A549 (cell line): ENCODE results near the gene GLCE. TPM values are rescaled to one million over a fixed set of nuclear protein-coding genes. Genes with fewer than 3 reads are reported as not detected.

Experiments used
- ATAC-seq, 2 experiments: fragments of 200-7000 bp in 1 of 2; fragments of >200 bp in 1 of 2; cut with Nextera tagmentation in 1 of 2; cut with Tn5 transposase in 1 of 2; 3 replicates each; pipeline versions ENCODE4 v1.8.0 to v1.9.1; 2018 to 2020; ENCODE audit warnings: mild to moderate bottlenecking in 1 of 2, moderate library complexity in 1 of 2
- CTCF ChIA-PET: fragments of 300-600 bp; sonication (Branson Sonifier 250); formaldehyde crosslinking; extraction: SDS; loops from one replicate; lab custom pipeline; 2021; ENCODE audit warnings: antibody characterized with exemption, inconsistent platforms; lab: Yijun Ruan, JAX
- POLR2A ChIA-PET: fragments of 350-600 bp; formaldehyde crosslinking; extraction: SDS; loops from one replicate; lab custom pipeline; 2021; ENCODE audit warnings: antibody characterized with exemption, inconsistent platforms; lab: Yijun Ruan, JAX
- DNase-seq, 2 experiments: peaks; one replicate each; pipeline versions ENCODE4 v3.0.0 to v3.0.0-alpha.2; 2011 to 2016; ENCODE audit warnings: low read depth in 1 of 2, low spot score in 1 of 2
- FAIRE-seq: peaks from 2 replicates; lab custom pipeline; 2011; peaks lifted over from hg19 to GRCh38; lab: Jason Lieb, UNC
- H3K27ac ChIP-seq, 2 experiments: fragments of >200 bp; sonication (Bioruptor Twin); formaldehyde crosslinking; 3 replicates each; pipeline ENCODE4 v1.5.1; 2016 to 2017
- H3K4me1 ChIP-seq: fragments of >200 bp; sonication (Bioruptor Twin); formaldehyde crosslinking; 3 replicates; pipeline ENCODE4 v1.6.1; 2016
- H3K4me2 ChIP-seq: fragments of >200 bp; sonication (Bioruptor Twin); formaldehyde crosslinking; 3 replicates; pipeline ENCODE4 v1.6.1; 2016
- H3K4me3 ChIP-seq: fragments of >200 bp; sonication (Bioruptor Twin); formaldehyde crosslinking; 3 replicates; pipeline ENCODE4 v1.5.1; 2016
- H3K9me3 ChIP-seq: fragments of >200 bp; sonication (Bioruptor Twin); formaldehyde crosslinking; 3 replicates; pipeline ENCODE4 v1.6.1; 2016
- CEBPB ChIP-seq, 2 experiments: fragments of >200 bp in 1 of 2; sonication (Bioruptor Twin) in 1 of 2; formaldehyde crosslinking in 1 of 2; IDR thresholded peaks; 2 replicates each; pipeline ENCODE4 v1.6.1; 2012 to 2016
- EHMT2 ChIP-seq: fragments of 200-600 bp; sonication (generic); IDR thresholded peaks from 2 replicates; pipeline ENCODE4 v1.6.1; 2016; ENCODE audit warnings: antibody characterized with exemption, low read depth, mild to moderate bottlenecking, moderate library complexity
- ESRRA ChIP-seq: fragments of 150-350 bp; IDR thresholded peaks from 2 replicates; pipeline ENCODE4 v1.6.1; 2014; ENCODE audit warnings: mild to moderate bottlenecking, low read length, borderline replicate concordance
- FOSL2 ChIP-seq, 2 experiments: fragments of 450-650 bp in 1 of 2; fragments of >200 bp in 1 of 2; sonication (Bioruptor Twin) in 1 of 2; formaldehyde crosslinking; IDR thresholded peaks; 2 replicates each; pipeline versions ENCODE4 v1.5.0 to v1.6.1; 2016 to 2020; ENCODE audit warnings: mild to moderate bottlenecking in 1 of 2, moderate library complexity in 1 of 2
- HDAC2 ChIP-seq: fragments of 200-600 bp; sonication (generic); IDR thresholded peaks from 2 replicates; pipeline ENCODE4 v1.6.1; 2016
- HMGXB4 ChIP-seq: fragments of 250-450 bp; sonication (Bioruptor Pico); IDR thresholded peaks from 2 replicates; pipeline ENCODE4 v1.5.0; 2021; ENCODE audit warnings: mild to moderate bottlenecking, moderate library complexity, borderline replicate concordance
- HOXA7 ChIP-seq: fragments of 250-450 bp; sonication (Bioruptor Pico); IDR thresholded peaks from 2 replicates; pipeline ENCODE4 v1.5.0; 2020; ENCODE audit warnings: mild to moderate bottlenecking, moderate library complexity
- JUN ChIP-seq, 2 experiments: fragments of >200 bp; sonication (Bioruptor Twin); formaldehyde crosslinking; IDR thresholded peaks; 2 replicates in 1 of 2; 3 replicates in 1 of 2; pipeline ENCODE4 v1.6.1; 2016 to 2017
- JUNB ChIP-seq: fragments of >200 bp; sonication (Bioruptor Twin); formaldehyde crosslinking; IDR thresholded peaks from 2 replicates; pipeline ENCODE4 v1.6.1; 2016
- KDM1A ChIP-seq: fragments of 200-600 bp; sonication (generic); IDR thresholded peaks from 2 replicates; pipeline ENCODE4 v1.6.1; 2016; ENCODE audit warnings: low read depth, mild to moderate bottlenecking
- KDM5A ChIP-seq: fragments of 200-600 bp; sonication (generic); IDR thresholded peaks from 2 replicates; pipeline ENCODE4 v1.6.1; 2016; ENCODE audit warnings: antibody characterized with exemption, mild to moderate bottlenecking
- NFE2L2 ChIP-seq: fragments of 150-350 bp; conservative IDR thresholded peaks from 2 replicates; pipeline ENCODE4 v1.6.1; 2014; ENCODE audit warnings: low read length
- PBX3 ChIP-seq: IDR thresholded peaks from 2 replicates; pipeline ENCODE4 v1.6.1; 2012
- POLR2A ChIP-seq: IDR thresholded peaks from 2 replicates; pipeline ENCODE4 v1.6.1; 2012; ENCODE audit warnings: mild to moderate bottlenecking, low read length
- POLR2AphosphoS2 ChIP-seq: conservative IDR thresholded peaks from 2 replicates; pipeline ENCODE4 v1.6.1; 2012; ENCODE audit warnings: low read length, improper control_type of control experiment, inconsistent platforms
- RCOR1 ChIP-seq: fragments of 150-350 bp; IDR thresholded peaks from 2 replicates; pipeline ENCODE4 v1.6.1; 2014; ENCODE audit warnings: antibody characterized with exemption, low read length, low read depth
- RFX5 ChIP-seq: fragments of 450-650 bp; IDR thresholded peaks from 2 replicates; pipeline ENCODE4 v1.7.1; 2014; ENCODE audit warnings: antibody characterized with exemption, mild to moderate bottlenecking, moderate library complexity
- TFCP2L1 ChIP-seq: fragments of 250-450 bp; sonication (Bioruptor Pico); IDR thresholded peaks from 2 replicates; pipeline ENCODE4 v1.5.0; 2021; ENCODE audit warnings: mild to moderate bottlenecking
- TP53 ChIP-seq: fragments of 250-450 bp; sonication (Bioruptor Pico); IDR thresholded peaks from 2 replicates; pipeline ENCODE4 v1.5.0; 2021; ENCODE audit warnings: mild to moderate bottlenecking, moderate library complexity
- ZC3H11A ChIP-seq: fragments of 450-650 bp; IDR thresholded peaks from 2 replicates; pipeline ENCODE4 v1.6.1; 2014; ENCODE audit warnings: antibody characterized with exemption, mild to moderate bottlenecking
- ZFP36 ChIP-seq: fragments of 450-650 bp; IDR thresholded peaks from 2 replicates; pipeline ENCODE4 v1.6.1; 2014; ENCODE audit warnings: borderline replicate concordance; ENCODE audit not compliant: partially characterized antibody
- ZNF302 ChIP-seq: fragments of 250-450 bp; sonication (Bioruptor Pico); IDR thresholded peaks from 2 replicates; pipeline ENCODE4 v1.9.0; 2021; ENCODE audit warnings: inconsistent platforms, mild to moderate bottlenecking, moderate library complexity
- ZSCAN20 ChIP-seq: fragments of 250-450 bp; sonication (Bioruptor Pico); IDR thresholded peaks from 2 replicates; pipeline ENCODE4 v1.8.0; 2022; ENCODE audit warnings: mild to moderate bottlenecking, moderate library complexity
- WGBS: methylation state at CpG from one replicate; pipeline ENCODE4 v1.1.6; 2017; ENCODE audit errors: missing lambda C conversion rate; 5-methylcytosine and 5-hydroxymethylcytosine counted together
- polyA plus RNA-seq, 4 experiments: library from polyadenylated mRNA; depleted of rRNA in 3 of 4; stranded (reverse); fragments of >200 nt; fragmentation: RNase III in 1 of 4; extraction: RNeasy Plus Mini Kit Qiagen cat#74134 plus additional on column Dnase treatment in 1 of 4; gene quantifications; 2 replicates in 3 of 4; 3 replicates in 1 of 4; pipeline ENCODE4 v1.2.3, GENCODE V29; 2011 to 2017

GLCE gene
- polyA plus RNA-seq, 2 of the 4 experiments (the other 2 are of a cell fraction): 19.6 to 41.8 TPM

GRCh38 chr15:69143756-69144436 is 16.5 kb upstream of the GLCE start:
- no peak overlapping the region for H3K4me3 ChIP-seq
- TF ChIP-seq POLR2AphosphoS2 (no peak), TP53 (CRISPR knock-in tag) (no peak), NFE2L2 (no peak), CEBPB (IDR thresholded peaks at IDR 0.05) (no peak), JUNB (no peak), KDM5A (no peak), PBX3 (no peak), EHMT2 (no peak), HOXA7 (CRISPR knock-in tag) (no peak), ZNF302 (CRISPR knock-in tag) (no peak), HDAC2 (no peak), ZC3H11A (no peak), RCOR1 (no peak), HMGXB4 (CRISPR knock-in tag) (no peak)
- TF ChIP-seq, all 56 proteins: peak for 0
- H3K9me3 ChIP-seq: 0 out of 3 replicates have a peak, but pooled peaks cover 3% of the 10 kb centered on the region
- ChIA-PET CTCF (interaction anchor here (0.9 to 3.5 kb wide), 7 partner anchors 10 to 251 kb away, joined by 3 to 18 read pairs (median 4); partner anchors contain the start of gene GLCE), POLR2A (interaction anchor here (1.3 kb wide), 1 partner anchor 16 kb away, joined by 5 read pairs; the partner anchor contains the start of gene GLCE)
- WGBS: 46% methylated on average over 4 of the region's 4 CpGs
- no peak overlapping the region for H3K4me2 ChIP-seq
- FAIRE-seq (no peak), DNase-seq (no peak), ATAC-seq (no peak)
- H3K27ac ChIP-seq: no peak overlapping the region
- peaks cover 9% of the 10 kb centered on the region for H3K4me1 ChIP-seq

- Histone ChIP-seq H3K27ac (no peak overlapping the region), H3K4me2 (no peak overlapping the region), H3K4me3 (no peak overlapping the region), H3K9me3 (0 out of 3 replicates have a peak, but pooled peaks cover 3% of the 10 kb centered on the region), H3K4me1 (peaks cover 9% of the 10 kb centered on the region)
- FAIRE-seq (no peak), DNase-seq (no peak), ATAC-seq (no peak)
- 54% methylated on average over 5 of the region's 5 CpGs for WGBS
- TF ChIP-seq KDM1A: no peak
- TF ChIP-seq POLR2A: no peak
- TF ChIP-seq POLR2AphosphoS2: no peak
- TF ChIP-seq ZSCAN20 (CRISPR knock-in tag): no peak
- TF ChIP-seq TFCP2L1 (CRISPR knock-in tag): no peak
- no peak for TF ChIP-seq JUN (IDR thresholded peaks at IDR 0.05)
- no peak for TF ChIP-seq ESRRA
- no peak for TF ChIP-seq RFX5
- no peak for TF ChIP-seq HMGXB4 (CRISPR knock-in tag)
- no peak for TF ChIP-seq ZFP36
- TF ChIP-seq FOSL2 (IDR thresholded peaks at IDR 0.05): no peak
- TF ChIP-seq FOSL2 (CRISPR knock-in tag; IDR thresholded peaks at IDR 0.05): no peak
- ChIA-PET CTCF (interaction anchor here (1.2 to 1.8 kb wide), 4 partner anchors 10 to 85 kb away, joined by 3 to 8 read pairs (median 4); no protein-coding TSS in a partner anchor), POLR2A (no interaction called here)
These were observed 15.9 kb upstream of the GLCE start for GRCh38 chr15:69144530-69144929.
